K562 (cell line): ENCODE measurements around the gene NAV2. TPM values are rescaled to one million over a fixed set of nuclear protein-coding genes. Genes with fewer than 3 reads are reported as not detected.

Experiments used
- ATAC-seq: fragments of 200-7000 bp; cut with Tn5 transposase; 3 replicates; pipeline ENCODE4 v1.9.1; 2020; ENCODE audit warnings: moderate library complexity
- BruUV-seq: library from RNA; stranded (reverse); fragments of 400-500 nt; replicated peaks from 2 replicates; lab custom pipeline; 2021; lab: Mats Ljungman, UMichigan
- CTCF ChIA-PET: fragments of 300-600 bp; formaldehyde crosslinking; extraction: SDS; loops from one replicate; lab custom pipeline; 2021; ENCODE audit warnings: low intra/inter-chr PET ratio; lab: Yijun Ruan, JAX
- POLR2A ChIA-PET: fragments of 300-600, 350-650 bp; sonication (Branson Sonifier 250); formaldehyde crosslinking; extraction: SDS; loops from one replicate; lab custom pipeline; 2021; ENCODE audit warnings: antibody characterized with exemption, inconsistent platforms; lab: Yijun Ruan, JAX
- DNase-seq, 4 experiments: peaks; one replicate each; pipeline versions ENCODE4 v3.0.0 to v3.0.0-alpha.2; 2011 to 2018; ENCODE audit warnings: low spot score in 3 of 4, mixed read lengths in 3 of 4; ENCODE audit errors: extremely low read depth in 1 of 4
- FAIRE-seq: peaks from 2 replicates; lab custom pipeline; 2011; peaks lifted over from hg19 to GRCh38; lab: Jason Lieb, UNC
- H2AFZ ChIP-seq: 2 replicates; pipeline ENCODE4 v1.6.0; 2011; ENCODE audit warnings: low read depth, low read length, control low read depth, inconsistent platforms
- H3K27ac ChIP-seq: fragments of 200-600 bp; 3 replicates; pipeline ENCODE4 v1.8.0; 2011; ENCODE audit warnings: low read depth, mild to moderate bottlenecking, control low read depth, inconsistent platforms, low read length, moderate library complexity, mixed read lengths; ENCODE audit errors: extremely low read depth
- H3K27me3 ChIP-seq, 2 experiments: fragments of 300-600 bp in 1 of 2; 2 replicates in 1 of 2; 3 replicates in 1 of 2; pipeline versions ENCODE4 v1.6.0 to v1.8.0; 2011; ENCODE audit warnings: inconsistent platforms in 2 of 2, low read length in 2 of 2, mild to moderate bottlenecking in 1 of 2, mixed read lengths in 1 of 2, moderate library complexity in 1 of 2; ENCODE audit not compliant: control insufficient read depth in 2 of 2, insufficient read depth in 2 of 2
- H3K36me3 ChIP-seq: fragments of 300-600 bp; 3 replicates; pipeline ENCODE4 v1.8.0; 2011; ENCODE audit warnings: mild to moderate bottlenecking, low read length, inconsistent platforms; ENCODE audit not compliant: control insufficient read depth, insufficient read depth
- H3K4me1 ChIP-seq, 2 experiments: fragments of 200-600 bp in 1 of 2; replicated peaks in 1 of 2; 2 replicates in 1 of 2; 3 replicates in 1 of 2; pipeline versions ENCODE4 v1.5.1 to v1.8.0; 2011; ENCODE audit warnings: inconsistent platforms in 2 of 2, low read length in 2 of 2, mild to moderate bottlenecking in 1 of 2, mixed read lengths in 1 of 2, moderate library complexity in 1 of 2; ENCODE audit not compliant: control insufficient read depth in 2 of 2, insufficient read depth in 2 of 2
- H3K4me2 ChIP-seq: 2 replicates; pipeline ENCODE4 v1.6.1; 2011; ENCODE audit warnings: low read length, control low read depth, inconsistent platforms, mixed read lengths; ENCODE audit not compliant: insufficient read depth
- H3K4me3 ChIP-seq: fragments of 200-600 bp; sonication (generic), shearing (Covaris generic); 2 replicates; pipeline ENCODE4 v1.5.1; 2016; ENCODE audit warnings: control low read depth, inconsistent platforms
- H3K79me2 ChIP-seq: fragments of 200-600 bp; 3 replicates; pipeline ENCODE4 v1.8.0; 2011; ENCODE audit warnings: low read length, inconsistent platforms; ENCODE audit not compliant: control insufficient read depth, insufficient read depth
- H3K9ac ChIP-seq, 2 experiments: 2 replicates each; pipeline versions ENCODE4 v1.6.0 to v1.6.1; 2011; ENCODE audit warnings: low read depth in 2 of 2, low read length in 2 of 2, control low read depth in 1 of 2, inconsistent platforms in 1 of 2, mild to moderate bottlenecking in 1 of 2, mixed read lengths in 1 of 2; ENCODE audit not compliant: insufficient read depth in 1 of 2
- H3K9me1 ChIP-seq: one replicate; pipeline ENCODE4 v1.6.0; 2011; ENCODE audit warnings: inconsistent platforms, mild to moderate bottlenecking, low read length, moderate library complexity; ENCODE audit not compliant: control insufficient read depth, insufficient read depth
- H3K9me3 ChIP-seq: replicated peaks from 2 replicates; pipeline ENCODE4 v1.5.1; 2011; ENCODE audit warnings: low read depth, low read length, inconsistent platforms; ENCODE audit not compliant: control insufficient read depth, insufficient read depth
- H4K20me1 ChIP-seq: replicated peaks from 2 replicates; pipeline ENCODE4 v1.6.1; 2011; ENCODE audit warnings: low read length, inconsistent platforms, mixed read lengths; ENCODE audit not compliant: control insufficient read depth, insufficient read depth
- CBX5 ChIP-seq: IDR thresholded peaks from 2 replicates; pipeline ENCODE4 v1.6.1; 2014; ENCODE audit warnings: low read depth, borderline replicate concordance
- DNMT1 ChIP-seq: fragments of 450-650 bp; IDR thresholded peaks from 2 replicates; pipeline ENCODE4 v1.6.1; 2016; ENCODE audit warnings: antibody characterized with exemption, mild to moderate bottlenecking
- EHMT2 ChIP-seq: fragments of 450-650 bp; IDR thresholded peaks from 2 replicates; pipeline ENCODE4 v1.6.1; 2018; ENCODE audit warnings: antibody characterized with exemption
- ETV6 ChIP-seq, 3 experiments: fragments of 150-350 bp in 1 of 3; sonication (generic) in 1 of 3; formaldehyde crosslinking in 1 of 3; IDR thresholded peaks; 2 replicates each; pipeline versions ENCODE4 v1.6.1 to v1.8.0; 2014 to 2022; ENCODE audit warnings: borderline replicate concordance in 2 of 3, low read depth in 2 of 3, antibody characterized with exemption in 1 of 3, low read length in 1 of 3, mild to moderate bottlenecking in 1 of 3, missing genetic modification reagents in 1 of 3
- MXI1 ChIP-seq: IDR thresholded peaks from 2 replicates; pipeline ENCODE4 v1.6.1; 2011; ENCODE audit warnings: low read depth, mild to moderate bottlenecking, improper control_type of control experiment, low read length
- NCOA6 ChIP-seq: fragments of 450-650 bp; IDR thresholded peaks from 2 replicates; pipeline ENCODE4 v1.6.1; 2017; ENCODE audit warnings: mild to moderate bottlenecking
- NR0B1 ChIP-seq: fragments of 450-650 bp; IDR thresholded peaks from one replicate; pipeline ENCODE4 v1.6.1; 2018; ENCODE audit warnings: mild to moderate bottlenecking, moderate library complexity; ENCODE audit not compliant: partially characterized antibody
- PHB2 ChIP-seq: fragments of 450-650 bp; IDR thresholded peaks from 2 replicates; pipeline ENCODE4 v1.6.1; 2017; ENCODE audit warnings: low read depth
- SOX6 ChIP-seq: fragments of 450-650 bp; IDR thresholded peaks from 2 replicates; pipeline ENCODE4 v1.6.1; 2014; ENCODE audit warnings: mild to moderate bottlenecking
- ZKSCAN1 ChIP-seq: fragments of 150-350 bp; IDR thresholded peaks from 2 replicates; pipeline ENCODE4 v1.6.1; 2016; ENCODE audit warnings: low read depth, low read length
- ZNF766 ChIP-seq: fragments of 200-800 bp; sonication (Bioruptor generic); conservative IDR thresholded peaks from 2 replicates; pipeline ENCODE4 v1.6.1; 2016; ENCODE audit warnings: missing genetic modification characterization, missing compliant biosample characterization
- ZSCAN29 ChIP-seq: fragments of 450-650 bp; IDR thresholded peaks from 2 replicates; pipeline ENCODE4 v1.6.1; 2017
- WGBS: fragments of 100-300 bp; shearing (Covaris generic); methylation state at CpG from one replicate; pipeline ENCODE4 v1.1.6; 2016; ENCODE audit warnings: low coverage, mixed read lengths; ENCODE audit not compliant: insufficient coverage; ENCODE audit errors: missing lambda C conversion rate; 5-methylcytosine and 5-hydroxymethylcytosine counted together
- in situ Hi-C: fragments of 300-500 bp; cut with MboI; formaldehyde crosslinking; loops from 4 replicates; pipeline ENCODE4 v1.15.0; 2018; ENCODE audit warnings: inconsistent platforms, mixed read lengths
- intact Hi-C: fragments of 100-400 bp; cut with micrococcal nuclease; formaldehyde crosslinking; loops from 2 replicates; pipeline ENCODE4 v1.14.2; 2022
- polyA plus RNA-seq, 8 experiments: library from polyadenylated mRNA; depleted of rRNA in 4 of 8; stranded (reverse) in 5 of 8; unstranded in 3 of 8; fragments of >200 nt; fragmentation: Nextera tagmentation in 2 of 8; fragmentation: Illumina TruSeq in 1 of 8; extraction: Ambion mirVana in 2 of 8; extraction: Trizol in 1 of 8; gene quantifications; 2 replicates each; pipeline versions ENCODE4 v1.2.1 to v1.2.3, GENCODE V29; 2011 to 2014; ENCODE audit warnings: inconsistent platforms in 1 of 8, missing spikeins in 1 of 8
- total RNA-seq, 7 experiments: library from RNA; depleted of rRNA in 6 of 7; stranded (reverse); fragments of >200 nt in 6 of 7; fragmentation: Illumina TruSeq in 2 of 7; extraction: Trizol in 2 of 7; gene quantifications; 2 replicates each; pipeline versions ENCODE4 v1.2.1 to v1.2.3, GENCODE V29; 2011 to 2021; ENCODE audit warnings: low replicate concordance in 1 of 7

NAV2 gene
- total and polyA plus RNA-seq, 9 of the 15 experiments (the other 6 are each of a cell fraction or from before 2014, with no cell fraction given) = 0.03 to 0.35 (median 0.05) TPM

- no peak for TF ChIP-seq ZNF766
- TF ChIP-seq ZSCAN29 = no peak
- no peak for TF ChIP-seq MXI1
- TF ChIP-seq DNMT1 = no peak
- TF ChIP-seq CBX5 = no peak
- TF ChIP-seq NCOA6 = no peak
- no peak for TF ChIP-seq SOX6
Measured at GRCh38 chr11:20132667-20133039, 420.0 kb downstream of the NAV2 start (continued).

- ChIA-PET POLR2A (interaction anchor here (0.9 kb wide), 1 partner anchor 200 kb away, joined by 3 read pairs; no protein-coding TSS in a partner anchor), CTCF (no interaction called here)
- DNase-seq (no peak), FAIRE-seq (no peak), ATAC-seq (peak; percentile 38; the same call in 1 of the 3 replicates)
- no TSS peak for BruUV-seq
- H3K79me2 ChIP-seq = no peaks in the 10 kb centered on the region
- H3K4me3 ChIP-seq = no peak overlapping the region
- no peaks in the 10 kb centered on the region; the same call in 1 of the 2 replicates for H4K20me1 ChIP-seq
- in situ Hi-C loops (loop anchor here (5.0 to 10.0 kb wide), 2 partner anchors 200 to 573 kb away; no protein-coding TSS in a partner anchor), intact Hi-C loops (loop anchor here (5.0 kb wide), 1 partner anchor 573 kb away; no protein-coding TSS in a partner anchor)
- TF ChIP-seq ZKSCAN1 (no peak), EHMT2 (no peak), PHB2 (no peak), NR0B1 (no peak), ETV6 (IDR thresholded peaks at IDR 0.05; ENCODE audit: borderline replicate concordance in 1 of 2, low read depth in 2 of 2, low read length in 1 of 2) (no peak), ETV6 (CRISPR knock-in tag; IDR thresholded peaks at IDR 0.05; ENCODE audit: borderline replicate concordance) (no peak)
- 1% methylated on average over 5 of the region's 5 CpGs for WGBS
- H3K9me1 ChIP-seq = no peaks in the 10 kb centered on the region
- H3K9me3 ChIP-seq = no peaks in the 10 kb centered on the region
- H3K9ac ChIP-seq = no peak overlapping the region
- H3K27me3 ChIP-seq = peaks cover 2 to 26% of the 10 kb centered on the region in 2 experiments; a peak in 4 of 5 replicates
- no peak overlapping the region for H3K27ac ChIP-seq
- no peak overlapping the region for H2AFZ ChIP-seq
- H3K36me3 ChIP-seq = no peaks in the 10 kb centered on the region
- peaks cover 0 to 6% of the 10 kb centered on the region in 2 experiments; a peak in 2 of 5 replicates for H3K4me1 ChIP-seq
- no peak overlapping the region for H3K4me2 ChIP-seq
Measured at GRCh38 chr11:20134991-20135736, 422.5 kb downstream of the NAV2 start.
